B cell (primary cell): ENCODE results near the gene SPRY1. TPM values are rescaled to one million over a fixed set of nuclear protein-coding genes. Genes with fewer than 3 reads are reported as not detected.

Experiments used
- ATAC-seq: fragments of 200-7000 bp; cut with Tn5 transposase; one replicate; pipeline ENCODE4 v1.10.0; 2021; ENCODE audit warnings: low read depth, mild to moderate bottlenecking, moderate number of reproducible peaks, moderate library complexity
- CTCF ChIA-PET: fragments of 350-600 bp; sonication (Branson Sonifier 250); formaldehyde crosslinking; loops from one replicate; lab custom pipeline; 2021; ENCODE audit warnings: antibody characterized with exemption, inconsistent platforms; lab: Charles Lee
- POLR2A ChIA-PET: fragments of 350-600 bp; sonication (Branson Sonifier 250); formaldehyde crosslinking; loops from one replicate; lab custom pipeline; 2021; ENCODE audit warnings: antibody characterized with exemption; lab: Charles Lee
- DNase-seq: peaks from one replicate; pipeline ENCODE4 v3.0.0; 2013
- H2AFZ ChIP-seq: 2 replicates; pipeline ENCODE4 v1.6.1; 2012; ENCODE audit warnings: mild to moderate bottlenecking, low read depth, low read length; ENCODE audit not compliant: insufficient read depth, poor library complexity, severe bottlenecking
- H3K27ac ChIP-seq, 2 donors: 1 replicate in 1 of 2; 2 replicates in 1 of 2; pipeline ENCODE4 v1.5.1; 2012 to 2013; ENCODE audit warnings: low read length in 2 of 2, mild to moderate bottlenecking in 2 of 2, moderate library complexity in 1 of 2
- H3K27me3 ChIP-seq, 4 experiments: fragments of 200-600 bp in 1 of 4; sonication (generic) in 1 of 4; replicated peaks in 1 of 4; 1 replicate in 2 of 4; 2 replicates in 2 of 4; pipeline versions ENCODE4 v1.6.1 to v1.7.0; 2013 to 2016; ENCODE audit warnings: low read length in 3 of 4, mild to moderate bottlenecking in 2 of 4, mixed read lengths in 1 of 4, moderate library complexity in 1 of 4; ENCODE audit not compliant: insufficient read depth in 4 of 4, control insufficient read depth in 3 of 4; ENCODE audit errors: control extremely low read depth in 1 of 4
- H3K36me3 ChIP-seq, 2 experiments: replicated peaks in 1 of 2; 1 replicate in 1 of 2; 2 replicates in 1 of 2; pipeline versions ENCODE4 v1.6.1 to v1.7.1; 2013; ENCODE audit warnings: low read length in 1 of 2; ENCODE audit not compliant: insufficient read depth in 2 of 2, control insufficient read depth in 1 of 2; ENCODE audit errors: control extremely low read depth in 1 of 2, extremely low read depth in 1 of 2
- H3K4me1 ChIP-seq, 2 donors: fragments of 200-600 bp in 1 of 2; sonication (generic) in 1 of 2; 1 replicate in 1 of 2; 2 replicates in 1 of 2; pipeline versions ENCODE4 v1.5.1 to v1.6.1; 2013 to 2017; ENCODE audit warnings: low read length in 2 of 2; ENCODE audit not compliant: control insufficient read depth in 2 of 2, insufficient read depth in 2 of 2
- H3K4me2 ChIP-seq: replicated peaks from 2 replicates; pipeline ENCODE3; 2012; ENCODE audit warnings: mild to moderate bottlenecking, low read depth, low read length; ENCODE audit not compliant: poor library complexity, severe bottlenecking
- H3K4me3 ChIP-seq, 5 experiments: fragments of 200-600 bp in 1 of 5; sonication (generic) in 1 of 5; 1 replicate in 3 of 5; 2 replicates in 2 of 5; pipeline versions ENCODE4 v1.5.1 to v1.7.0; 2011 to 2016; ENCODE audit warnings: low read length in 4 of 5, mild to moderate bottlenecking in 4 of 5, low read depth in 2 of 5, control low read depth in 1 of 5, moderate library complexity in 1 of 5; ENCODE audit not compliant: insufficient read depth in 1 of 5; ENCODE audit errors: control extremely low read depth in 1 of 5, extremely low read depth in 1 of 5
- H3K79me2 ChIP-seq: fragments of 200-600 bp; sonication (generic); one replicate; pipeline ENCODE4 v1.6.0; 2016; ENCODE audit warnings: low read length; ENCODE audit not compliant: control insufficient read depth, insufficient read depth
- H3K9ac ChIP-seq: fragments of 200-600 bp; sonication (generic); 2 replicates; pipeline ENCODE4 v1.6.1; 2017; ENCODE audit warnings: mild to moderate bottlenecking, low read length, moderate library complexity
- H3K9me3 ChIP-seq, 3 donors: one replicate each; pipeline versions ENCODE4 v1.6.1 to v1.7.1; 2013; ENCODE audit warnings: low read length in 2 of 3; ENCODE audit not compliant: control insufficient read depth in 2 of 3, insufficient read depth in 1 of 3; ENCODE audit errors: control extremely low read depth in 1 of 3
- H4K20me1 ChIP-seq: 2 replicates; pipeline ENCODE4 v1.6.0; 2012; ENCODE audit warnings: mild to moderate bottlenecking, low read length; ENCODE audit not compliant: insufficient read depth, control insufficient read depth, poor library complexity, severe bottlenecking
- H3K27ac Mint-ChIP-seq: one replicate; pipeline ENCODE4 v1.8.0; 2021; ENCODE audit warnings: mixed read lengths
- H3K27me3 Mint-ChIP-seq: one replicate; pipeline ENCODE4 v1.8.0; 2021; ENCODE audit warnings: mixed read lengths
- H3K4me1 Mint-ChIP-seq: one replicate; pipeline ENCODE4 v1.8.0; 2021; ENCODE audit warnings: mixed read lengths
- H3K4me3 Mint-ChIP-seq: one replicate; pipeline ENCODE4 v1.8.0; 2021; ENCODE audit warnings: mixed read lengths
- H3K9me3 Mint-ChIP-seq: one replicate; pipeline ENCODE4 v1.8.0; 2022; ENCODE audit warnings: mixed read lengths; ENCODE audit not compliant: insufficient read depth
- EZH2 ChIP-seq: IDR thresholded peaks from 2 replicates; pipeline ENCODE4 v1.6.1; 2012; ENCODE audit warnings: borderline replicate concordance, low read depth, mild to moderate bottlenecking, moderate library complexity, low read length; ENCODE audit not compliant: insufficient read depth, poor library complexity, severe bottlenecking
- WGBS: methylation state at CpG from one replicate; pipeline ENCODE4 v1.1.5; 2013; ENCODE audit warnings: missing lambda C conversion rate; ENCODE audit not compliant: insufficient coverage; 5-methylcytosine and 5-hydroxymethylcytosine counted together
- intact Hi-C: fragments of 100-400 bp; cut with micrococcal nuclease; formaldehyde crosslinking; loops from one replicate; pipeline ENCODE4 v1.10.0; 2022
- polyA plus RNA-seq: library from polyadenylated mRNA; depleted of rRNA; stranded (reverse); fragments of >200 nt; gene quantifications from 2 replicates; pipeline ENCODE4 v1.2.3, GENCODE V29; 2012
- total RNA-seq, 2 donors: library from RNA; stranded (reverse); fragments of 120-200 nt in 1 of 2; gene quantifications; 1 replicate in 1 of 2; 2 replicates in 1 of 2; pipeline versions ENCODE4 v1.2.3 to v1.2.4, GENCODE V29; 2013 to 2022
- TF ChIP-seq, protein P1 (sequence below): fragments of 200-600 bp; IDR thresholded peaks from one replicate; pipeline ENCODE4 v1.8.0; 2022; ENCODE audit warnings: antibody characterized with exemption, mild to moderate bottlenecking

SPRY1 gene
- total and polyA plus RNA-seq, 2 donors (not counting 1 experiment from before 2014, with no cell fraction given), result 4.7 to 6.9 TPM

DNA sequence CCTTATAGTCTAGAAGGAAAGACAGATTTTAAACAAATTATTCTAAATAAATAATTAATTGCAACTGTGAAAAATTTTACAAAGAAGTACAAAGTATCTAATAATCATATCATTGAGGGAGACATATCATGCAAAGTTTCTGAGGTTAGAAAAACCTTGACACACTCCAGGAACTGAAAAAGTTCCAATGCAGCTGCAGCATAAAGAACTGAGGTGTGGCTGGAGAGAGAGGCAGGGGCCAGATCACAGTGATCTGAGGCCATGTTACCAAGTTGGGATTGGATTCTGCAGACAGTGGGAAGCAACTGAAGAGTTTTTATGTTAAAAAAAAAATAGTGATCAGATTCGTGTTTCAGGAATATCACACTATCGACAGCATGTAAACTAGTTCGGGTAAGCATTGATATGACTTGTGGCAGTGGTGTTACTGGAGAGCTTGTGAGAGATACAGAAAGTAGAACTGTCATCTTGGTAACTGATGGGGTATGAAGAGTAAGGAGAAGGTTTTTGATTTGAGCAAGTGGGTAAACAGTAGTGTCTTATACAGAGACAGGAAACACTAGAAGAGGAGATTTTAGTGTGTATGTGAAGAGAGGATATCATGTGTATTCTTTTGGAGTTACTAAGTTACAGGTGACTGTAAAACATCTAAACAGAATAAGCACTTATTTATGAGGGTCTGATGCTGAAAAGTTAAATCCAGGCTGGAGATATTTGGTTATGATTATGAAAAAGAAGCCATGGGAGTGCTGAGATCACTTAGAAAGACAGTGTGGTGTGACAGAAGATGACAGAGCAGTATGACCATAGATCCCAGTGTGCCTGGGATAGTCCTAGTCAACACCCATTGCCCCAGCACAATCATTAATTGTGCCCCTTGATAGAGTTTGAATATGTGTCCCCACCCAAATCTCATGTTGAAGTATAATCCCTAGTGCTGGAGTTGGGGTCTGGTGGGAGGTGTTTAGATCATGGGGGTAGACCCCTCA, 15.6 kb upstream of the SPRY1 start:
- H3K79me2 ChIP-seq, result no peaks in the 10 kb centered on the region
- TF ChIP-seq, protein P1, sequence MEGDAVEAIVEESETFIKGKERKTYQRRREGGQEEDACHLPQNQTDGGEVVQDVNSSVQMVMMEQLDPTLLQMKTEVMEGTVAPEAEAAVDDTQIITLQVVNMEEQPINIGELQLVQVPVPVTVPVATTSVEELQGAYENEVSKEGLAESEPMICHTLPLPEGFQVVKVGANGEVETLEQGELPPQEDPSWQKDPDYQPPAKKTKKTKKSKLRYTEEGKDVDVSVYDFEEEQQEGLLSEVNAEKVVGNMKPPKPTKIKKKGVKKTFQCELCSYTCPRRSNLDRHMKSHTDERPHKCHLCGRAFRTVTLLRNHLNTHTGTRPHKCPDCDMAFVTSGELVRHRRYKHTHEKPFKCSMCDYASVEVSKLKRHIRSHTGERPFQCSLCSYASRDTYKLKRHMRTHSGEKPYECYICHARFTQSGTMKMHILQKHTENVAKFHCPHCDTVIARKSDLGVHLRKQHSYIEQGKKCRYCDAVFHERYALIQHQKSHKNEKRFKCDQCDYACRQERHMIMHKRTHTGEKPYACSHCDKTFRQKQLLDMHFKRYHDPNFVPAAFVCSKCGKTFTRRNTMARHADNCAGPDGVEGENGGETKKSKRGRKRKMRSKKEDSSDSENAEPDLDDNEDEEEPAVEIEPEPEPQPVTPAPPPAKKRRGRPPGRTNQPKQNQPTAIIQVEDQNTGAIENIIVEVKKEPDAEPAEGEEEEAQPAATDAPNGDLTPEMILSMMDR, result no peak
- TF ChIP-seq EZH2, result no peak
- H3K36me3 ChIP-seq, result no peaks in the 10 kb centered on the region
- no peaks in the 10 kb centered on the region for H3K9me3 ChIP-seq
- H3K27ac Mint-ChIP-seq, result no peak overlapping the region
- H3K27me3 Mint-ChIP-seq, result peaks cover 29% of the 10 kb centered on the region
- H2AFZ ChIP-seq, result no peak overlapping the region
- ChIA-PET CTCF (no interaction called here), POLR2A (no interaction called here)
- H3K4me3 ChIP-seq, result no peak overlapping the region
- no peaks in the 10 kb centered on the region for H3K4me1 ChIP-seq
- H3K27me3 ChIP-seq, result no peaks in the 10 kb centered on the region
- intact Hi-C loops, result no loop called here
- H3K4me2 ChIP-seq, result no peak overlapping the region
- H3K9ac ChIP-seq, result no peak overlapping the region
- no peaks in the 10 kb centered on the region for H4K20me1 ChIP-seq
- H3K4me1 Mint-ChIP-seq, result no peaks in the 10 kb centered on the region
- H3K4me3 Mint-ChIP-seq, result no peak overlapping the region
- H3K9me3 Mint-ChIP-seq, result no peaks in the 10 kb centered on the region
- H3K27ac ChIP-seq, result no peak overlapping the region
- no peak for DNase-seq
- 94% methylated on average over 3 of the region's 3 CpGs for WGBS
- ATAC-seq, result no peak

DNA sequence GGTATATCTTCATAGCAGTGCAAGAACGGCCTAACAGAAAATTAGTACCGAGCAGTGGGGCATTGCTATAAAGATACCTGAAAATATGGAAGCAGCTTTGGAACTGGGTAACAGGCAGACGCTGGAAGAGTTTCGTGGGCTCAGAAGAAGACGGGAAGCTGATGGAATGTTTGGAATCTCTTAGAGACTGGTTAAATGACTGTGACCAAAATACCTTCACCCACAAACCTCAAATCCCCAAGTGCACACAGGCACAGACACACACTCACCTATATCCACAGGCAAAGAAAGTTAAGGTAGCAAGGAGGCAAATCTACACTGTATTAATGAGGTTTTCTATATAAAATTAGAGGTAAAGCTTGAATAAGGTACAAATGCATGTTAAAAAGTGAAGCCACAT, 14.6 kb upstream of the SPRY1 start:
- H3K9ac ChIP-seq, result no peak overlapping the region
- H3K27ac ChIP-seq, result no peak overlapping the region
- H3K27me3 ChIP-seq, result no peaks in the 10 kb centered on the region
- intact Hi-C loops, result no loop called here
- H4K20me1 ChIP-seq, result no peaks in the 10 kb centered on the region
- H3K36me3 ChIP-seq, result no peaks in the 10 kb centered on the region
- Mint-ChIP-seq H3K27ac (no peak overlapping the region), H3K4me1 (no peaks in the 10 kb centered on the region), H3K9me3 (no peaks in the 10 kb centered on the region), H3K27me3 (peaks cover 34% of the 10 kb centered on the region), H3K4me3 (no peak overlapping the region)
- no peaks in the 10 kb centered on the region for H3K9me3 ChIP-seq
- ATAC-seq (no peak), DNase-seq (no peak)
- no peaks in the 10 kb centered on the region for H3K4me1 ChIP-seq
- TF ChIP-seq EZH2, result no peak
- TF ChIP-seq, protein P1, result no peak
- no peaks in the 10 kb centered on the region for H3K79me2 ChIP-seq
- POLR2A ChIA-PET, result no interaction called here
- 40% methylated on average over 1 of the region's 5 CpGs for WGBS
- no peak overlapping the region for H3K4me2 ChIP-seq
- no peak overlapping the region for H2AFZ ChIP-seq
- H3K4me3 ChIP-seq, result no peak overlapping the region
- CTCF ChIA-PET, result no interaction called here
